WI38 (cell line): Measurements from ENCODE around the gene PDE10A.

Source experiments
- H3K4me3 ChIP-seq: 2 replicates; pipeline ENCODE4 v1.5.1; 2011; ENCODE audit warnings: low read depth, mild to moderate bottlenecking, control low read depth, low read length
- TF ChIP-seq, protein P1 (sequence below): IDR thresholded peaks from 2 replicates; pipeline ENCODE4 v1.5.1; 2012; ENCODE audit warnings: low read depth, mild to moderate bottlenecking, control low read depth, low read length

Gene PDE10A

DNA sequence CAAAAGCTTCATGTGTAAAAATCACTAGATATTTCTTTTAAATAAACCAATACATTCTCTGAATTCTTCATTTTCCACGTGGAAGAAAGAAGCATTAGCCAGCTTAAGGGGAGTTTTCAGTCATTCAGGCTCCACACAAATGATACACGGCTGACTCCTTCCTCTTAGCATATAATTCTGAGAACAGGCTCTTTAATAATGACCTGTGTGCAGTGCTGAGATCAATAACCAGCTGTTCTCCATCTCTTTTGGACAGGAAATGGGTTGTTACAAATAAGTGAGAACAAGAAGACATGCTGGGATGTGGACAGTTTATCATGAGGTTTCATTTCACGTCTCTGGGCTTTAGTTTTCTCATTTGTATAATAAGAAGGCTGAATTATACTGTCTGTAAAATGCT lies 206.8 kb downstream of the PDE10A start:
- no peak overlapping the region for H3K4me3 ChIP-seq
- TF ChIP-seq, protein P1, sequence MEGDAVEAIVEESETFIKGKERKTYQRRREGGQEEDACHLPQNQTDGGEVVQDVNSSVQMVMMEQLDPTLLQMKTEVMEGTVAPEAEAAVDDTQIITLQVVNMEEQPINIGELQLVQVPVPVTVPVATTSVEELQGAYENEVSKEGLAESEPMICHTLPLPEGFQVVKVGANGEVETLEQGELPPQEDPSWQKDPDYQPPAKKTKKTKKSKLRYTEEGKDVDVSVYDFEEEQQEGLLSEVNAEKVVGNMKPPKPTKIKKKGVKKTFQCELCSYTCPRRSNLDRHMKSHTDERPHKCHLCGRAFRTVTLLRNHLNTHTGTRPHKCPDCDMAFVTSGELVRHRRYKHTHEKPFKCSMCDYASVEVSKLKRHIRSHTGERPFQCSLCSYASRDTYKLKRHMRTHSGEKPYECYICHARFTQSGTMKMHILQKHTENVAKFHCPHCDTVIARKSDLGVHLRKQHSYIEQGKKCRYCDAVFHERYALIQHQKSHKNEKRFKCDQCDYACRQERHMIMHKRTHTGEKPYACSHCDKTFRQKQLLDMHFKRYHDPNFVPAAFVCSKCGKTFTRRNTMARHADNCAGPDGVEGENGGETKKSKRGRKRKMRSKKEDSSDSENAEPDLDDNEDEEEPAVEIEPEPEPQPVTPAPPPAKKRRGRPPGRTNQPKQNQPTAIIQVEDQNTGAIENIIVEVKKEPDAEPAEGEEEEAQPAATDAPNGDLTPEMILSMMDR, result no peak

DNA sequence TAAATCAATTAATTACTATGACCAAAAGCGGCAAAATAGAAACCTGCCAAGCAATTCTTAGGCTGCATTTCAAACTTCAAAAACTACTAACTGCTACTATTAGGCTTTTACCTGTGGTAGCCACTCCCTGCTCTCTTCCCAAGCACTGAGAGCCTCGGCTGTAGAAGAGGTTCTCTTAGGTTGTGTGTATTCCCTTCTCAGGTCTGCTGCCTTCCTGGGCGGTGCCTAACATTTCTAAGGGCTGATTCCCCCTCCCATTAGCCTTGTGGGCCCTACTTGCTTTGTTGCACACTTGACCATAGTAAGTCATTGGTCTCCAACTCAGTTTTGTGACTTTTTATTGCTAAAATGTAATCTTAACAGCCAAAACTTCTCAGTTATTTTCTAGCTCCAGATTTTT lies 207.6 kb downstream of the PDE10A start:
- TF ChIP-seq, protein P1, result no peak
- no peak overlapping the region for H3K4me3 ChIP-seq

- no peak overlapping the region for H3K4me3 ChIP-seq
- TF ChIP-seq, protein P1, result no peak
Observed at GRCh38 chr6:165453395-165453794, 209.6 kb downstream of the PDE10A start.

- no peak overlapping the region for H3K4me3 ChIP-seq
Observed at GRCh38 chr6:165451838-165452237, 211.2 kb downstream of the PDE10A start.

GRCh38 chr6:165448210-165448609 lies 214.8 kb downstream of the PDE10A start:
- H3K4me3 ChIP-seq, result no peak overlapping the region
- TF ChIP-seq, protein P1, result no peak

More at GRCh38 chr6:165451838-165452237, 211.2 kb downstream of the PDE10A start:
- TF ChIP-seq, protein P1, result no peak

DNA sequence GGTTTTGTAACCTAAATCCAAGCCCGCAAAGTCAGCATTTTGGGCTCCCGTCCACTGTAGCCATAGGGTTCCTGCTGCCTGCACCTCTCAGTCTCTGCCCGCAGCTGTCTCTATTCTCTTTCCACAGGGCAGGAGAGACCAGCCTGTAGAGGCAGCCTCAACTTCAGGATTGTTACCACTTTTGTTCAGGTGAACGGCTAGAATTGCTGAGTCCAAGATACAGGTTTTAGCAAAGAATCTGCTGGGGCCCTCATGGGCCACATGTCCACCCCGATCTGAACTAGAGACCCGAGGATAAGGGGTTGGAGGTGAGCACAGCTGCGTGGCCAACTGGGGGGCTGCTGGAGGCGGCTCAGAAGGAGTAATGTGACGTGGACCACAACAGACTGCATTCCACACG lies 215.9 kb downstream of the PDE10A start:
- TF ChIP-seq, protein P1, result no peak
- no peak overlapping the region for H3K4me3 ChIP-seq

- TF ChIP-seq, protein P1, result no peak
- H3K4me3 ChIP-seq, result no peak overlapping the region
Observed at GRCh38 chr6:165446331-165446730, 216.7 kb downstream of the PDE10A start.
